SU-DHL-6 (cell line): Measurements from ENCODE around the gene EYA2.
"Not testable (repeated sequence)": the region's sequence is repeated elsewhere in the genome, so short reads cannot be mapped to it uniquely, and the experiment has no call there.

ENCODE experiments used
- EZH2phosphoT487 ChIP-seq: fragments of 200-600 bp; sonication (generic), shearing (Covaris generic); conservative IDR thresholded peaks from 2 replicates; pipeline ENCODE4 v1.6.1; 2018; ENCODE audit warnings: mild to moderate bottlenecking, antibody characterized with exemption, low read length, moderate library complexity, mixed read lengths
- TF ChIP-seq, protein P1 (sequence below): fragments of 200-600 bp; sonication (generic); IDR thresholded peaks from one replicate; pipeline ENCODE4 v1.5.1; 2017; ENCODE audit warnings: antibody characterized with exemption, mild to moderate bottlenecking, low read length, moderate library complexity; ENCODE audit not compliant: insufficient read depth, poor library complexity, severe bottlenecking

DNA sequence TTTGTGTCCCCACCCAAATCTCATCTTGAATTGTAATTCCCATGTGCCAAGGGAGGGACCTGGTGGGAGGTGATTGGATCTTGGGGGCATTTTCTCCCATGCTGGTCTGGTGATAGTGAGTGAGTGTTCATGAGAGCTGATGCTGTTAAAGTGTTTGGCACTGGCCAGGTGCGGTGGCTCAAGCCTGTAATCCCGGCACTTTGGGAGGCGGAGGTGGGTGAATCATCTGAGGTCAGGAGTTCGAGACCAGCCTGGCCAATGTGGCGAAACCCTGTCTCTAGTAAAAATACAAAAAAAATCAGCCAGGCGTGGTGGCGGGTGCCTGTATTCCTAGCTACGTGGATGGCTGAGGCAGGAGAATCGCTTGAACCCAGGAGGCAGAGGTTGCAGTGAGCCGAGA, 37.8 kb downstream of the EYA2 start:
- TF ChIP-seq, protein P1, sequence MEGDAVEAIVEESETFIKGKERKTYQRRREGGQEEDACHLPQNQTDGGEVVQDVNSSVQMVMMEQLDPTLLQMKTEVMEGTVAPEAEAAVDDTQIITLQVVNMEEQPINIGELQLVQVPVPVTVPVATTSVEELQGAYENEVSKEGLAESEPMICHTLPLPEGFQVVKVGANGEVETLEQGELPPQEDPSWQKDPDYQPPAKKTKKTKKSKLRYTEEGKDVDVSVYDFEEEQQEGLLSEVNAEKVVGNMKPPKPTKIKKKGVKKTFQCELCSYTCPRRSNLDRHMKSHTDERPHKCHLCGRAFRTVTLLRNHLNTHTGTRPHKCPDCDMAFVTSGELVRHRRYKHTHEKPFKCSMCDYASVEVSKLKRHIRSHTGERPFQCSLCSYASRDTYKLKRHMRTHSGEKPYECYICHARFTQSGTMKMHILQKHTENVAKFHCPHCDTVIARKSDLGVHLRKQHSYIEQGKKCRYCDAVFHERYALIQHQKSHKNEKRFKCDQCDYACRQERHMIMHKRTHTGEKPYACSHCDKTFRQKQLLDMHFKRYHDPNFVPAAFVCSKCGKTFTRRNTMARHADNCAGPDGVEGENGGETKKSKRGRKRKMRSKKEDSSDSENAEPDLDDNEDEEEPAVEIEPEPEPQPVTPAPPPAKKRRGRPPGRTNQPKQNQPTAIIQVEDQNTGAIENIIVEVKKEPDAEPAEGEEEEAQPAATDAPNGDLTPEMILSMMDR: not testable (repeated sequence)
- TF ChIP-seq EZH2phosphoT487: not testable (repeated sequence)
